ENCODE measurements around the gene PDPK1. TPM values are rescaled to one million over a fixed set of nuclear protein-coding genes. Genes with fewer than 3 reads are reported as not detected.
"Not testable (repeated sequence)": the region's sequence is repeated elsewhere in the genome, so short reads cannot be mapped to it uniquely, and the experiment has no call there.

PDPK1 gene
- total and polyA plus RNA-seq, 2 of the 4 experiments (the other 2 are of a cell fraction), result 10.6 to 27.3 TPM

DNA sequence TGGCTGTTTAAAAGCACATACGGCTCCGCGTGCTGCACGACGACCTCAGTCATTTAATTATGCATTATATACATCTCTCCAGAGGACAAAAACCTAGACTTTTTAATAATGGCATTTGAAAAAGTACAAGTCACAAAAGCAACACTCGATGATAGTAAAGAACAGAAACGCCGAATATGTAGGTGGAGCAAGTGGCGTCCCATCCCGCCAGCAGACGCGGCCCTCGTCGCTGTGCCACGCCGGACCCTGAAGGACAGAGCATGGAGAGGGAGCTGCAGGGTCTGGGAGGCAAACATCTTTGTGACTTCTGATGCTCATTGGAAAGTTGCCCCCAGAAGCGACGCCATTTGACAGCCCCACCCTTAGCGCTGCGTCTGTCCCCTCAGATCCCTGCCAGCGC, 38.0 kb downstream of the PDPK1 start:
- H3K9me3 ChIP-seq (ENCODE audit: control insufficient read depth, insufficient read depth, low read length); in situ Hi-C loops (cut with MboI; ENCODE audit: low sequenced_read_pairs): not testable (repeated sequence)

DNA sequence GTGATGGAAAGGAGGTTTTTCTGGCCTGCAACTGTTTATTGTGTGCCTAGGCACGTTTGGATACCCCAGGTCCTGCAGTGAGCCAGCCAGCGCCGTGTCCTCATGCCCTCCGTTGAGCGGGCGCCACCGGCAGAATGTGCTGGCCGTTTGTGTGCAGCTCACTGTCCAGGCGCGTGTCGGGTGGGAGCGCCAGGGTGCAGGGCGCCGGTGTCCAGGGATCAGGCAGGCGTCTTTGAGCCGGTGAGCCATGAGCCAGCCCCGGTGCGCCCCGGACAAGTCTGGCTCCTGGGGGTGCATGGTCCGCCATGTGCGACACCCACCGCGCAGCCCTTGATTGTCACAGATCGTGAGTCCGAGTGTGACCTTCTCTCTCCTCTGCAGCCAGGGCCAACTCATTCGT, 39.2 kb downstream of the PDPK1 start:
- H4K91ac ChIP-seq (ENCODE audit: insufficient read depth, low read depth, low read length); H3K27me3 ChIP-seq (ENCODE audit: control insufficient read depth, insufficient read depth, low read length); intact Hi-C loops (cut with micrococcal nuclease); CTCF ChIA-PET; H3K18ac ChIP-seq (ENCODE audit: low read depth, low read length); BruUV-seq (replicated peaks); H2AFZ ChIP-seq (replicated peaks; ENCODE audit: low read length, poor library complexity); H2BK5ac ChIP-seq (ENCODE audit: low read depth, low read length, poor library complexity, severe bottlenecking); H2BK120ac ChIP-seq (ENCODE audit: low read depth, low read length); POLR2A ChIA-PET (ENCODE audit: unreplicated experiment); H3K14ac ChIP-seq (replicated peaks; ENCODE audit: low read depth, low read length); H3K23ac ChIP-seq (ENCODE audit: low read depth, low read length); H2AK9ac ChIP-seq (replicated peaks; ENCODE audit: low read depth, low read length, poor library complexity); H4K5ac ChIP-seq (ENCODE audit: low read depth, low read length); H4K20me1 ChIP-seq (ENCODE audit: insufficient read depth, low read length); H4K8ac ChIP-seq (ENCODE audit: low read depth in 2 of 2, low read length in 2 of 2); dilution Hi-C loops (cut with HindIII; ENCODE audit: low sequenced_read_pairs, unreplicated experiment); H2AK5ac ChIP-seq (ENCODE audit: low read depth, low read length); H3K4me1 ChIP-seq (ENCODE audit: control insufficient read depth, insufficient read depth, low read length); H2BK20ac ChIP-seq (ENCODE audit: low read depth, low read length); ATAC-seq (ENCODE audit: low read depth); H3K4ac ChIP-seq (ENCODE audit: low read depth, low read length); H3K9me1 ChIP-seq (ENCODE audit: insufficient read depth, low read length); H2BK15ac ChIP-seq (ENCODE audit: low read depth, low read length); H3K79me1 ChIP-seq (ENCODE audit: low read depth in 1 of 2, low read length in 2 of 2); H3K4me2 ChIP-seq (ENCODE audit: low read depth, low read length); in situ Hi-C loops (cut with MboI; ENCODE audit: low sequenced_read_pairs); H3K36me3 ChIP-seq (ENCODE audit: control insufficient read depth, insufficient read depth, low read length); H3K27ac ChIP-seq (ENCODE audit: insufficient read depth, low read length); H3K9ac ChIP-seq (ENCODE audit: low read depth, low read length); H3K4me3 ChIP-seq (ENCODE audit: insufficient read depth, low read depth, low read length); H3K9me3 ChIP-seq (ENCODE audit: control insufficient read depth, insufficient read depth, low read length); DNase-seq; H3K56ac ChIP-seq (ENCODE audit: extremely low read depth, insufficient read depth, low read length): not testable (repeated sequence)
- WGBS, 2 experiments (ENCODE audit: extremely low coverage in 2 of 2, insufficient read length in 1 of 2), result no CpG with 5 or more reads among the region's 26 CpGs

More for the DNA sequence above, 38.0 kb downstream of the PDPK1 start:
- H3K4me1 ChIP-seq (ENCODE audit: control insufficient read depth, insufficient read depth, low read length); H3K56ac ChIP-seq (ENCODE audit: extremely low read depth, insufficient read depth, low read length); H3K4ac ChIP-seq (ENCODE audit: low read depth, low read length); H2BK15ac ChIP-seq (ENCODE audit: low read depth, low read length); H2AK9ac ChIP-seq (replicated peaks; ENCODE audit: low read depth, low read length, poor library complexity); DNase-seq; H2BK20ac ChIP-seq (ENCODE audit: low read depth, low read length); CTCF ChIA-PET; H2AFZ ChIP-seq (replicated peaks; ENCODE audit: low read length, poor library complexity); H3K27ac ChIP-seq (ENCODE audit: insufficient read depth, low read length); H3K4me3 ChIP-seq (ENCODE audit: insufficient read depth, low read depth, low read length); H4K91ac ChIP-seq (ENCODE audit: insufficient read depth, low read depth, low read length); H2BK5ac ChIP-seq (ENCODE audit: low read depth, low read length, poor library complexity, severe bottlenecking); H2BK120ac ChIP-seq (ENCODE audit: low read depth, low read length); POLR2A ChIA-PET (ENCODE audit: unreplicated experiment); intact Hi-C loops (cut with micrococcal nuclease); H3K9me1 ChIP-seq (ENCODE audit: insufficient read depth, low read length); H3K14ac ChIP-seq (replicated peaks; ENCODE audit: low read depth, low read length); H4K20me1 ChIP-seq (ENCODE audit: insufficient read depth, low read length); H3K9ac ChIP-seq (ENCODE audit: low read depth, low read length); dilution Hi-C loops (cut with HindIII; ENCODE audit: low sequenced_read_pairs, unreplicated experiment); BruUV-seq (replicated peaks); H4K5ac ChIP-seq (ENCODE audit: low read depth, low read length); H3K79me1 ChIP-seq (ENCODE audit: low read depth in 1 of 2, low read length in 2 of 2); H3K27me3 ChIP-seq (ENCODE audit: control insufficient read depth, insufficient read depth, low read length); H3K4me2 ChIP-seq (ENCODE audit: low read depth, low read length); H2AK5ac ChIP-seq (ENCODE audit: low read depth, low read length); H3K36me3 ChIP-seq (ENCODE audit: control insufficient read depth, insufficient read depth, low read length); H3K23ac ChIP-seq (ENCODE audit: low read depth, low read length); H3K18ac ChIP-seq (ENCODE audit: low read depth, low read length); H4K8ac ChIP-seq (ENCODE audit: low read depth in 2 of 2, low read length in 2 of 2); ATAC-seq (ENCODE audit: low read depth): not testable (repeated sequence)
- no CpG with 5 or more reads among the region's 21 CpGs for WGBS, 2 experiments (ENCODE audit: extremely low coverage in 2 of 2, insufficient read length in 1 of 2)

Measured in IMR-90 (cell line).